Muscle of back (tissue), 13 donors: ENCODE data around the gene CFAP58. TPM values are rescaled to one million over a fixed set of nuclear protein-coding genes. Genes with fewer than 3 reads are reported as not detected.

Experiments used
- DNase-seq, 3 donors: peaks; one replicate each; pipeline versions ENCODE4 v3.0.0 to v3.0.0-alpha.2; 2013
- long read RNA-seq, 9 donors: transcript quantifications; one replicate each; lab custom pipeline, GENCODE V29; 2026
- polyA plus RNA-seq, 10 donors: library from polyadenylated mRNA; unstranded; fragments of 120-200 nt; gene quantifications; one replicate each; pipeline ENCODE4 v1.2.1, GENCODE V29; 2013; ENCODE audit not compliant: insufficient read length in 10 of 10

CFAP58 gene, protein sequence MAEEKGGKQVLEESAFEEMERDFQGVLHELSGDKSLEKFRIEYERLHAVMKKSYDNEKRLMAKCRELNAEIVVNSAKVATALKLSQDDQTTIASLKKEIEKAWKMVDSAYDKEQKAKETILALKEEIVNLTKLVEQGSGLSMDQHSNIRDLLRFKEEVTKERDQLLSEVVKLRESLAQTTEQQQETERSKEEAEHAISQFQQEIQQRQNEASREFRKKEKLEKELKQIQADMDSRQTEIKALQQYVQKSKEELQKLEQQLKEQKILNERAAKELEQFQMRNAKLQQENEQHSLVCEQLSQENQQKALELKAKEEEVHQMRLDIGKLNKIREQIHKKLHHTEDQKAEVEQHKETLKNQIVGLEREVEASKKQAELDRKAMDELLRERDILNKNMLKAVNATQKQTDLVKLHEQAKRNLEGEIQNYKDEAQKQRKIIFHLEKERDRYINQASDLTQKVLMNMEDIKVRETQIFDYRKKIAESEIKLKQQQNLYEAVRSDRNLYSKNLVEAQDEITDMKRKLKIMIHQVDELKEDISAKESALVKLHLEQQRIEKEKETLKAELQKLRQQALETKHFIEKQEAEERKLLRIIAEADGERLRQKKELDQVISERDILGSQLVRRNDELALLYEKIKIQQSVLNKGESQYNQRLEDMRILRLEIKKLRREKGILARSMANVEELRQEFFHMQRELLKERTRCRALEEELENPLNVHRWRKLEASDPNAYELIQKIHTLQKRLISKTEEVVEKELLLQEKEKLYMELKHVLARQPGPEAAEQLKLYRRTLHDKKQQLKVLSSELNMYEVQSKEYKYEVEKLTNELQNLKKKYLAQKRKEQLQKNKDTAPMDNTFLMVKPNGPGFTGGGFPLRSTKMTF
- polyA plus RNA-seq, result under 1 TPM; 0.24 to 0.72 (median 0.35) TPM
- long read RNA-seq, donor 1, result 0 reads
- long read RNA-seq, donor 2, result 0 reads
- long read RNA-seq, donor 3, result 0 reads
- long read RNA-seq, donor 4, result 0 reads
- long read RNA-seq, donor 5, result 0 reads
- long read RNA-seq, donor 6, result 0 reads
- long read RNA-seq, donor 7, result 0 reads
- long read RNA-seq, donor 8, result 0 reads
- long read RNA-seq, donor 9, result 0 reads

DNA sequence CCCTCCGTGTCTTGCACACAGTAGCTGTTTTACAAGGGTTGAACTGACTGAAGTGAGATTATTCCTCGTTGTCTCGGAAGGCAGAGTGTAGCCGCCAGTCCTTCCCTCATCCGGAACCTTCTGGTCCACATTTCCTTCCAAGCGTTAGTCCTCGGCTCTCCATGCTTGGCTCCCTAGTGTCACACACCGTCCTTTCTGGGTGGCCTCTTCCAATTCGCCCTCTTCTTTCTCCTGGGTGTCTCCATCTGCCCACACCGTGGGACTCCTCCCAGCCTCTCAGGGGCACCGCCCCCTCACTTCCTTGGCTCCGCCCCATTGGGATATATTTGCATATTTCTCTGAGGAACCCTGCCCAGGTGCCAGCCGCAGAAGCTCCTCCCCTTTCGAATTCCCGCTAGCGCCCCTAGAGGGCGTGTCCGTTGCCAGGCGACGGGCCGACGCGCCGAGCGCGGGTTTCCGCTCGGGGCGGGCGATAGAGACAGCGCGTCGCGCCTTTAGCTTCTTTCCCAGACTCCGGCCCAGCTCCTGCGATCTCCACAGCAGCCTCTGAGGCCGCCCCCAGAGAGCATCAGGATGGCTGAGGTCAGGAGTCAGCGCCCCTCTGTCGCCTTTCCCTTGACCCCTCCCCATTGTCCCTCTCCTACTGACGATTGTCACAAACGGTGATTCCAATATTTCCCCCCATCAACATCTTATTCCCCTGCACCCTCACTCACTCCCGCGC lies at the start of gene CFAP58:
TSS of gene CFAP58 (plus strand) at position 509 of the 724 bp plus-strand sequence. CDS start at position 574, 65 bp downstream.
- peak; percentile 72 to 87 (median 85) for DNase-seq

DNA sequence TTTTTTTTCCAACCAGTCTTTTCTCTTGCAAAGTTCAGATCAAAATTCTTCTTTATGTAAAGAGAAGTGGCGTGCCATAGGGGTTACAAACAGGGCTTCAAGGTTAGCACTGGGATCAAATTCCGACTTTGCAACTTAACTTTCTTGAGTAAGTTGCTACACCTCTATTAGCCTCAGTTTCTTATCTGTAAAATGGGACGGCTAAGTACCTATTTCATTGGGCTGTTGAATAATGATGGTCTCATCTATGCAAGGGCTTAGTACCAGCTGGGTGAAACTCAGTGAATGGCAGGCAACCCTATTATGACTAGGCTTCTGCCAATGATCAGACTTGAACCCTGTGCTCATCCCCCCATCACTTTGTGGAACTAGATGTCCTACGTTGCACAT lies 49.3 kb upstream of the CFAP58 start:
- no peak for DNase-seq

DNA sequence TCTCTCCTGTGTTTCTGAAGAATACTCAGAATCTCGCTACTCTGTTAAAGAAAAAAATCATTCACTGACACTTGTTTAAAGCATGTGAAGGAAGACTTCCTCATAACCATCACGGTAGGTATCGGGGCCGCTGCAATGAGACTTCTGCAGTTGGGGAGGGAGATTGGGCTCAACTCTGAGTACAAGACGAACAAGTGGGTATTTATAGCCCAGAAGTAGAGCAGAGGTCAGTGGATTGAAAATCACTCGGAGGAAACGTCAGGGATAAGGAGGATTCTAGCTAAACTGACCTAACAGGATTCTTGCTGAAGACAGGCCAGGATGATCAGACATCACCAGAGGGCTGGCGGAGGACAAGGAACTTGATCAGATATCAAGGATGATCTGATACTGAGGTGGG lies 48.7 kb upstream of the CFAP58 start:
- peak in 1 of 3 donors; percentile 7 for DNase-seq

DNA sequence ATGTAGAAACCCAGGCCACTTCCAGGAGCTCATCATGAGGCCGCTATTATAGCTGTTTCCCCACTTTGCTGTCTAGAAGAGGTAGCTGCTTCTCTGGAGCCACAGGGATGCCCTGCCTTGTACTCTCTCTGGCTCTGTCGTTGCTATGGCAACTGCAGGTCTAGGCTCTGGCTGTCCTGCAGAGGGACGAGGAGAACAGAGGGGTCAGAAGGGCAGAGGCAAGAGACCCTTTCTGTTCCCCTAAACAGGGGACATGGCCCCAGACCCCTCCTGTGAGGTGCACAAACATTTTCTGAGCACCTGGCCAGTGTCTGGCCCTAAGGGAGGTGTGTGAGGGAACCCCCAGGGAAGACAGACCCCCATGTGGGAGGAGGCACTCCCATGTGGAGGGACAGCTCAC lies 46.7 kb upstream of the CFAP58 start:
- no peak for DNase-seq

DNA sequence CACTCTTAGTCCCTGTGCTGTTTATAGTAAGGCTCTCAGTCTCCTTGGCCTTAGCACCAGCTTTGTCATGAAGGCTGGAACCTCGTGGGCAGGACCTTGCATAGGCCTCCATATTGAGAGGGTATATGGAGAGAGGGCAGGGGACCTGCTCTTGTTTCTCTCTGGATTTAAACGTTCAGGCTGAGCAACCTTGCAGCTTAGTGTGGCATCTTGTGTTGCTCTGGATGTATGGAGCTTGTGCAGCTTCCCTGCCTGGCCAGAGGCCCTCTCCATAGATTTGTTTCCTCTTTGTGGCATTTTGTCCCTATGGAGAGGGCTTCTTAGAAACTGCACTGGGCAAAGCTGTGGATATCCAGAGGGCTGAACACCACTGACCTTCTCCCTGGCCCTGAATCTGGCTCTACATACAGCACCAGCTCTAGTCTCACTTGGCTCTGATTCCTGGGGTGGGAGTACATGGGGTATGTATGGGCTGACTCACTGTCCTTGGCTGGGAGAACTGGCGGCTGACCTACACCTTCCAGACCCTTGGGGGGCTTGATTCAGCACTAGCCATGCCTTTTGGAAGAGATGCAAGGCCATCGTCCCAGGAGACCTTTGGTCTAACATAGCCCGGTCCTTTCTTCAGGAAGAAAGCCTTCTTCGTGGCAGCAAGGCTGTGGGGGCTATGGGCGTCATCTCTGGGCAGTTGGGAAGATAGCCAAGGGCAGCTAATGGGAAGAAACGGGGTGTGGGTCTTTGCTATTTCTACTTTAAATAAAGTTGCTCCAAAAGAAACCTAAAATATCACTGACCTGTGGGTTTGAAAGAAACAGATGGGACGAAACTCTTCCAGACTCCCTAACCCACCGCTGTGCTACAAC lies 45.8 kb upstream of the CFAP58 start:
- peak in 1 of 3 donors; percentile 16 for DNase-seq

DNA sequence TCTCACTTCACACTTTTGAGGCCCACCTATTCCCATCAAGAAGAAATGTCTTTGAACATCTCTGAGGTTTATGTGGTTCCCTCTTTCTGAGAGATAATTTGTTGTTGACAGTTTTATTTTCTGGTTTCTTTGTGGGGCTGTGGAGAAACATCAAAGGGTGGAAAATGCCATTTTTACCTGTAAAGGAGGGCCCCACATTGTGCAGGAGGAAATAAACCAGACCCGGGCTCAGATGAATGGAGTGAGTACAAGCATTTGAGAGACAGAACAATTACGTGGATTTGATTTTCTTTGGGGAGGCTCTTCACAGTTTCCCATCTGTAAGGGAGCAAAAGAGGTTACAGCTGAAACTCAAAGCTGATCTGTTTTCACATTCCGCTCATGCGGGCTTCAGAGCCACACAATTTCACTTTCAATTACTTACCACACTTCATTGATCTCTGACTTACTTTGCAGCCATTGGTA lies 45.2 kb upstream of the CFAP58 start:
- DNase-seq, result no peak

DNA sequence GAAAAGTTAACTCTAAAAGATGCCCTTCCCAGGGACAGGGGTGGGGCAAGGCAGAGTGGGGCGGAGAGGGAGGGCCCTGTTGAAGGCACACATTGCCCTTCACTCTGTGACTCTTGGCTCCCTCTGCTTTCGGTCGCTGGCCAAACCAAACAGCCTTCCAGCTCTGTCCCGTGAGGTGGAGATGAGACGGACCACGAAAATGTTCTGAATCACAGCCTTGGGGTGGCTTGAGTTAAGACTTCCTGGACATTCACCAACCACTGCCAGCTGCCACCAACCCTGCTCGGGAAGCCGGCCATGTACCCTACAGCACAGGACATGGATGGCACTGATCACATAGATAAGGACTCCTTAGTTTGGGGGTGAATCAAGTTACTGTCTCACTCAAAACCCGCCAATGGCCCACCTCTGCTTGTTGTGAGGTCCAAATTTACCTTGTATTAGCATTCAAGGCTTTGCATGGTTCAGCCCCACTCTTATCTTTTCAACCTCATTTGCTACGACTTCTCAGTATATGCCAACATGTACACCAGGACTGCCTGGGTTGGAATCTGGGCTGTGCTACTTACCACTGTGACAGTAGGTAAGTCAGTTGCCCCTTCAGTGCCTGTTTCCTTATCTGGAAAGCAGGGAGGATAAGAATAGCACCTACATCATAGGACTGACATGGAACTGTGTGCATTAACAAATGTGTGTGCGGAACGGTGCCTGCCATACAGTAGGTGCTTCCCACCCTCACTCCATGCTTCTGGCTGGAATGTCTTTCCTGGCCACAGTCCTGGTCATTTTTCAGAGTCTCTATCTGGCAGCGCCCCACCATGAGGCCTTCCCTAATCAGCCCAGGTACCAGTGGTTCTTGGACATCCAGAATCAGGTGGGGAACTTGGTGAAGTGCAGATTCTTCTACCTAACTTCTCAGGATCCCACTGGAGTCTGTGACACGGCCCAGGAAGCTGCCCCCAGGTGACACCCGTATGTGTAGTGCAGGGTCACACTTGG lies 43.4 kb upstream of the CFAP58 start:
- DNase-seq, result peak in 1 of 3 donors; percentile 11

DNA sequence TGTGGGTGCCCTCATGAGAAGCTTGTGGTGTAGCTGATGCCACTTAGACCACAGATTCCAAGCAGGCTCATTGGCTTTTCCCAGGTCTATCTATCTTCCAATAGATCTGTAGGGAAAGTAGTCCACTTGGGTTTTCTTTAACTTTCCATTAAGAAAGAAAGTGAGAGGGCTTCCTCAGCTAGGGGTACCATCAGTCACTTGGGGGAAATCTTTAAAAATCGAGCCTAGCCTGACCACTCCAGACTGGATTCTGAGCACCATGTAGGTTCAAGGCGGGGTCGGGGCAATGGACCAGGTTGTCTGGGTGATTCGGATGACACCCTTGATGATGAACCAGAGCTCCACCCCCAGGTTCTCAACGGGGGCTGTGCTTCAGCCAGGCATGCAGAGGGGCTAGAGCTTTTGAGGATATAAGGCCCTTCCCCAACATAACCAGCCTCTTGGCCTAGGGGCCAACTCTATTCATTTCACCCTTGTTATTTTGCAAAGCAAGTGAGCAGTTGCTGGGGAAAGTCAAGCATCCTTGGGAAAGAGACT lies 42.4 kb upstream of the CFAP58 start:
- DNase-seq, result no peak

DNA sequence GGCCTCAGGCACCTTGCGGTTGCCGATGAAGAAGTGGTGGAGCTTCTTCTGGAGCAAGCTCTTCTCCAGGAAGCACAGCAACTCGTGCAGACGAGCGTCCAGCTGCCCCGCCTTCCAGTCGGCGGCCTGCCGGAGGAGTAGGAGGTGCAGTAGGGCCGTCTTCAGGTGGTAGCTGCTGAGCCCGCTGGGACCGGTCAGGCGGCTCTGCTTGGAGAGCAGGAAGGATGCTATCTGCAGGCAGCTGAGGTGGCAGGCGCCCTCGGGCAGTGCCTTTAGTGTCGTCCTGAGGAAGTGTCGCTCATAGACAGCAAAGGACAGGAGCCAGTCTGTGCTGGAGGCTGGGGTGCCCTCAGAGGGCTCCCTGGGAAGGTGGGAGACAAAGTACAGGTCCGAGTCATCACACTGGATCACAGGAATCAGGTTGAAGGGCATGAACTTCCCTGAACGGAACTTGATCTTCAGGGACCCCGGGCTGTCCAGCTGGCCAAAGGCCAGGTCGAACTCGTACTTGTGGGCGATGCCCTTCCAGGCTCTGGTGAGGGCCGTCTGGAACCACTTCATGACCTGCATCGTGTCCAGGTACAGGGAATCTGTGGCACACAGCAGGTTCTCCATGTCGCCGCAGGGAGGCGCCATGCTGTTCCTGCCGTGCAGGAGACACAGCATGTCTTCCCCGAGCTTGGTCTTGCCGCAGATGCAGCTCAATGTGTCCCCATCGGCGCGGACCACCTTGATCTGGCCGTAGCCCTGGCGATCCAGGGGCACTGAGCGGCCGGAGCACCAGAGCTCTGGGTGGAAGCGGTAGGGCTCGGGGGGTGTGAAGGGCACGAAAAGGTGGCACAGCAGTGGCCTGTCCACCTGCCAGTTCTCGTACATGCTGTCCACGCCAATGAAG lies 38.8 kb upstream of the CFAP58 start:
- DNase-seq, result no peak

DNA sequence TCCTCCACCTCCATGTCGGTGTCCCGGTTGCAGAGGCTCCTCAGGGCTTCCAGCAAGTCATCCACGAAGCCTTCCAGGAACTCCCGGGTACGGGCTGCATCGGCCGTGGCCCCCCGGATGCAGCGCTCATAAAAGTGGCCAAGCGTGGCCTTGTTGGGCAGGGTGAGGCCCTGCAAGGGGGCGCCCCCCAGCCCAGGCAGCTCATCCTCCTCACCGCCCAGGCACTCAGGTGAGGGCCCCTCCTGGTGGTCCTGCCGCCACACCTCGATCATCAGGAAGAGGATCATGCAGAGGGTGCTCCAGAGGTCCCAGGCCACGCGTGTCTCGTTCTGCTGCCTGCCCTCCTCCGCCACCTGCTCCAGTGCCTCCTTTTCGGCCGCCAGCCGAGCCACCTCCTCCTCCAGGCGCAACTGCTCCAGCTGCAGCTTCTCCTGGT lies 38.1 kb upstream of the CFAP58 start:
- DNase-seq, result no peak

DNA sequence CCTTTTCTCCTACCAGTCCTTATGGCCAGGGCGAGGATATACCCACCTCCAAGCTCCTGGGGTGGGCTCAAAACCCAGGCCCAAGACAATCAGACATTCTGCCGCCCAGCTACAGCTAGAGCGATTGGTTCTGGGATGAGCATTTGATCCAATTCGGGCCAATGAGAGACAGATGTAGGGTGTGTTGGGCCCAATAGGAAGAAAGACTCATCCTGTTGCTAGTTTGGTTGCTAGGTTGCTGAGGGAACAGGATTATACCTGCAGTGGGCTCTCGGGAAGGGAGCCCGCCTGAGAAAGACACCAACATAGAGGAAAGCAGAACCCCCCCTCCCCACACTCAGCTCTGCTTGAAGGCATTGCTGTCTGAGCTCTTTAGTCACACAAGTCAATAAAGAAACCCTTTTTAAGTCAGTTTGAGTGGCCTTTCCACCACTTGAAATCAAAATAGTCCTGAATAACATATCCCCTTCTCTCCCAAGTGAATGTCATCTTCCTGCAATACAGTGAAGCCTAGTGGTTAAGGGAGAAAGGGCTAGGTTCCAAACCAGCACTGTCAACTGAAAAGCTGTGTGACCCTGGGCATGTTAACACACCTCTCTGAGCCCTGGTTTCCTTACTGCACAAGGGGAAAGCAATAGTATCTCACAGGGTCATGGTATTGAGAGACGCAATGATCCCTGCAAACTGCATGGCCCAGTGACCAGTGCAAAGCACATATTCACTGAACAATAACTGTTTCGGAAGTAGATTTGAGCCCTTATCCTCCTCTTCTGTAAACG lies 37.1 kb upstream of the CFAP58 start:
- peak in 1 of 3 donors; percentile 2 for DNase-seq

DNA sequence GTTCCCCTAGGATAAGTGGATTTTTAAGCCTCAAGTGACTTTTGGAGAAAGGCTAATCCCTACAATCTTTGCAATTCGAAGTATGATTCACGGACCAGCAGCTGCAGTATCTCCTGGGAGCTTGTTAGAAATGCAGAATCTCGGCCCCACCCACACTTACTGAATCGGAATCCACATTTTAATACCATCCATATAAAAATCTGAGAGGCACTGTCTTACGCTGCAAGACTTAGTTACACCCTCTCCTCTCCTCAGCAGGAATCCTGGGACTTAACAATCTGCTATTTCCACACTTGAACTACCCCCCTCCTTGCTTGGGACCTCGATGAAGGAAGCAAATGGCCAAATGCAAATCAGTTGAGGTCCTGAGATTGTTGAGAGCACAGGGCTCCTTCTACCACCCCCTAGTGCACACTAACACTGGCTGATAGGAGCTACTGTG lies 36.3 kb upstream of the CFAP58 start:
- peak in 1 of 3 donors; percentile 84 for DNase-seq

DNA sequence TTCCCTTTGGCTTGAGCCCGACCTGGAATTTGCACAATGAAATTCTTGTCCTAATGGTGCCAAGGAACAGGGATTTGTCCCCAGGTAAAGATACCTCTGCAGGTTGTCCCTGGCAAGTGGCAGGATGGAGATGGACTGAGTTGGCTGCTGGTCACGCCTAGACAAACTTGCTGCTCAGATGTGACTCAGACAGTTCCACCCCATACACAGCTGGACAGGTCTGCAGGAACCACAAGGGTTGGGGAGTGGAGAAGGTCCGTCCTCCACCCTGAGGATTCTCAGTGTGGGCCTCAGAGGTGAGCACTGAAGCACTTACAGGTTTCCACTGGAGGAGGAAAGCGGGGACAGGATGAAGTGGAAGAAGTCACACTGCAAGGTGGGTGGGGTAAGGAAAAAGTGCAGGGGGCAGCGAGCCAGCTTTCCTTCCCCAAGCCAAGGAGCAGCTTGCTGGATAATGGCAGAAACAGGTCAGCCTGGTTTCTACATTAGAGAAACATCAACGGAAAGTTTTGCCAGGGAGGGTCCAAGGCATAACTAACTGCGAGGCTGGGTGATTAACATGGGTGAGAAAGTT lies 35.8 kb upstream of the CFAP58 start:
- DNase-seq, result peak in 1 of 3 donors; percentile 61

DNA sequence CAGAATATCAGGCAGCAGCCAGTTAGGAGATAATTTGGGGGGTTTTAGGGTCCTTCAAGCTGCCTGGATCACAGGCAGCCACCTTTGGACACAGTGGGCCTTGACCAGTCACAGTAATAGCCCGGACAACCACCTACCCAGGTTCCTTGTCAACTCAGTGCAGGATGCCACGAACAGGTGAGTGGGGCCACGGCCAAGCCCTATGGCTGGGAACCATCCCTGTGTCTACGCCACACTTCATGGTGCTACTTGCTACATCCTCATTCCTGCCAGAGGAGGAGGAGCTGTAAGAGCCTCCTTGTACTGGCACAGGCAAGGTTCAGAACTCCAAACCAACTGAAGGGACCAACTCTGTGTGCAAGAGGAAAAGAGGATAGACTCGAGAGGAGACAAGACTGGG lies 35.3 kb upstream of the CFAP58 start:
- DNase-seq, result peak in 1 of 3 donors; percentile 19

DNA sequence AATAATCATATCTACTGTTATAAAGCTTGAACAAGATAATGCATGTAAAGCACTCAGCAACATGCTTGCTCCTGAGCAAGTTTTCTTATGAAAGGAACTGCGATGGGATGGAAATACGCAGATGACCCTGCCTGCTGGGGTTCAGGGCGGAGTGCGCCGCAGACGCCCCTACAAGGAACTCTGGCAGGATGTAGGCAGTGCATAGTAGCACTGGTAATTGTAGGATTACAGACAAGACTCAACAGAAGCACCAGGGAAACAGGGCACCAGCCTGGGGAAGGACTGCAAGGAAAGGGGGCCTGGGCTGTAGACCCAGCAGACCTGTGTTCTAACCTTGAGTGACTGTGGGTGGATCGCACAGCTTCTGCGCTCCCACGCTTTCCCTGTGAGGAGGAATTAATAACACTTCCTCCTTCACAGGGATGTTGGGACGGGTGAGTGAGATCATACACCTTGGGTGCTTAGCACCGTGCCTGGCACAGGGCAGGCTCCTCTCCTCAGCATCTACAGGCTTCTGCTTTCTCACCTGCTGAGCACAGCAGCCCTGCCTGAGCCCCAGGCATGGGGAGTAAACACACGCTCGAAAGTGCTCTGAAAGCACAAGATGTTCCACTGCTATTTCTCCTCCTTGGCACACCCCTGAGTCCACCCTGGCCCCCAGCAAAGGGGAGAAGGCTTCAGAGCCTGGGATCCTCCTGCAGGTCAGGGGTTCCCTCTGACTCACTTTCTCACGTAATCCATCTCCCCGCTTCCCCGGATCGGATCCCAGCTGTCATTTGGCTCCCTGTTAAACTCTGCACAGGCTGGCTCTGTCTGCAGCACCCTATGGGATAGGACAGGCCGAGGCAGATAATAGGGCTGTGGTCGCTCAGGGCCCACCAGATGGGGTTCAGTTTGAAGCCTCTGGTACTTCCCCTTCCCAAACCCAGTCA lies 34.6 kb upstream of the CFAP58 start:
- DNase-seq, result peak in 1 of 3 donors; percentile 40
